IPS-20b (cell line): ENCODE data around the gene SETDB1.

ENCODE experiments used
- H3K27ac ChIP-seq: one replicate; pipeline ENCODE4 v1.5.1; 2013; ENCODE audit warnings: low read length
- H3K27me3 ChIP-seq: 2 replicates; pipeline ENCODE4 v1.6.1; 2013; ENCODE audit warnings: mild to moderate bottlenecking, low read length, inconsistent platforms; ENCODE audit not compliant: insufficient read depth
- H3K36me3 ChIP-seq: 2 replicates; pipeline ENCODE4 v1.6.1; 2013; ENCODE audit warnings: low read depth, mild to moderate bottlenecking, inconsistent platforms, low read length, moderate library complexity; ENCODE audit not compliant: insufficient read depth
- H3K4me1 ChIP-seq: 2 replicates; pipeline ENCODE4 v1.6.1; 2013; ENCODE audit warnings: mild to moderate bottlenecking, control low read depth, inconsistent platforms, low read length, moderate library complexity; ENCODE audit not compliant: insufficient read depth
- H3K4me3 ChIP-seq: 2 replicates; pipeline ENCODE4 v1.5.1; 2013; ENCODE audit warnings: mild to moderate bottlenecking, low read length, inconsistent platforms
- H3K9ac ChIP-seq: 2 replicates; pipeline ENCODE4 v1.6.1; 2013; ENCODE audit warnings: low read depth, mild to moderate bottlenecking, inconsistent platforms, low read length, moderate library complexity
- H3K9me3 ChIP-seq: 2 replicates; pipeline ENCODE4 v1.6.1; 2013; ENCODE audit warnings: mild to moderate bottlenecking, low read depth, low read length, inconsistent platforms; ENCODE audit not compliant: insufficient read depth

SETDB1 gene

DNA sequence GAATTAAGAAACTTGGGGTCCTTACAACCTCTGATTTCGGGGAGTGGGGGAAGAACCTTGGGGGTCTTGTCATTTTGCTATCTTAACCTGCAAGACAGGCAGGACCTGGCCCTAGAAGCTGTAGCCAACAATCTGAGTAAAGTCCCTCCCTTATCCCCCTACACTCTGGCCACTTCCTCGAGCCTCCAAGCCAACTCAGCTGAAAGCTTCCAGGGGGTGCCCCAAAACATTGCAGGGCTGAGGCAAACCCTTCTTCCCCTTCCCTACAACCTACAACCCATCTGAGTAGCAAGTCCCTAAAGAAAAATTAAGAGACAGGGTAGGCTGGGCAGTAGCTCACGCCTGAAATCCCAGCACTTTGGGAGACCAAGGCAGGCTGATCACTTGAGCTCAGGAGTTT is 43.5 kb downstream of the SETDB1 start:
- Histone ChIP-seq H3K9ac (no peak overlapping the region), H3K4me3 (no peak overlapping the region), H3K4me1 (peaks cover 21% of the 10 kb centered on the region), H3K9me3 (no peaks in the 10 kb centered on the region), H3K27ac (no peak overlapping the region), H3K27me3 (no peaks in the 10 kb centered on the region), H3K36me3 (peaks cover 44% of the 10 kb centered on the region)

DNA sequence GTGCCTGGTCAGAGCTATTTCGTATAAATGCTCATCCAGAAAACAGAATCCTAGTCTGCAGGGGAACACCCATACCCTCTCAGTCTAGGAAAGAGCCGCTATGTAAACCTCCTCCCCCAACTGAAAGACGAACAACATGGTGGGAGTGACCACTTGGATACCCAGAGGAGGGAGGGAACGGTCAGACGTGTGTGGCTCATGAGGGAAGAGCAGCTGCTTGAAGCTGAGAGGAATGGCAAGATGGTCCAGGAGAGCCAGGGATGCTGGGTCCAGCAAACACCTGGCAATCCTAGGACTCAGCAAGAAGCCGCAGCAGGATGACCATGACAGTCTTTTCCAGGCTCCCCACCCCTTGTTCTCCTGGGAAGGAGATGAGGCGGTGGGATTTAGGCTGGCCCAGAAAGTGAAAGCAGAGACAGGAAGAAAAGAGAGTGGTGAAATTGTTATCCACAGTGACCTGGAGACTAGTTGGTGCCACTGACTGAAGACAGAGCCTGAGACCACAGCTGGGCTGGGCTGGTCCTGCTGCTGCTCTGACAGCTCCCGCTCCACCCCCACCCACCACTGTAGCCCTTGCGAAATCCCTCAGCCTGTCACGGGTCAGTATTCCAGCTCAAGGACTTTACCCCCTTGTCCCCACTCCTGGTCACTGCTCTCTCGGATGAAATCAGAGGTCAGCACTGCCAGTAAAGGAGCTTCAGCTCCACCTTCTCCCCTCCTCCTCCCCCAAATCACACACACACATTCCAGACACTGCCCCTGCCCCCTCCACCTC is 44.8 kb downstream of the SETDB1 start:
- peak overlapping the region; percentile 72 for H3K27ac ChIP-seq
- no peaks in the 10 kb centered on the region for H3K9me3 ChIP-seq
- peaks cover 23% of the 10 kb centered on the region for H3K4me1 ChIP-seq
- H3K9ac ChIP-seq: peak overlapping the region; percentile 94
- H3K27me3 ChIP-seq: no peaks in the 10 kb centered on the region; the same call in 1 of the 2 replicates
- H3K4me3 ChIP-seq: peak overlapping the region; percentile 97
- H3K36me3 ChIP-seq: peaks cover 30% of the 10 kb centered on the region

DNA sequence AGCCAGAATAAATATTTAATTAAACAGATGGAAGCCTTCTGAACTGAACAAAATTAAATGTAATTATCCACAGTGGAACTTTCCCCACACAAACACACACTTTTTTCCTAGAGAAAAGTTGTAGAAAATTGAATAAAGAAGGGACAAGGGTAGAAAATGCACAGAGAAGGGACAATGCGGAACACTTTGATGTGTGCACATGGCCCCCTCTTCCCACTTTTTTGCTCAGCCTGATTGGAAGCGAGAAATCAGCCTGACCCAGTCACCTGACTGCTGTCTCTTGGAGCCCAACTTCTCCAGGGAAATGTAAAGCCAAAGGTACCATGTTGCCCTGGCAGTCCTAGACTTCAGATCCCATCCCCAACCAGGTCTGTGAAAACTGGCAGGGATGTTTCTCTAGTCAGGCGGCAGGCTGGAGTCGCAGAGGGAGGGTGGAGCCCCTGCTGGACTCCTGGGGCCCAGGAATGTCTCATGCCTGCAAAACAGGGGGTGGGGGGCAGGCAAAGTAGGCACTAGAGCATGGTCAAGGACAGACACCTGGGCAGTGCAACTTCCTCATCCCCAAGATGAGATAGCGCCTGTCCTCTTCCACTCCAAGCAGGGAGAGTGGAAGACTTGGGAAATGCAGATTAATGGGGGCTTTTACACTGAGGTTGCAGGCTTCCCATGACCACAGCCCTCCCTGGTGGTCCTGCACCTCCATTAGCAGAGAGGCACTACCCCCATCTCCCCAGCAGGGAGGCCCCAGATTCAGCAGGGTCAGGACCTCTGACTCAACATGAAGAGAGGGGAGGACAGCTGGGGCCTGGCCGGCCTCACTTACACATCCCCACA is 45.6 kb downstream of the SETDB1 start:
- H3K4me3 ChIP-seq: peak overlapping the region; percentile 97
- peak overlapping the region; percentile 43 for H3K27ac ChIP-seq
- H3K9ac ChIP-seq: peak overlapping the region; percentile 94
- H3K27me3 ChIP-seq: no peaks in the 10 kb centered on the region; the same call in 1 of the 2 replicates
- no peaks in the 10 kb centered on the region for H3K9me3 ChIP-seq
- H3K36me3 ChIP-seq: peaks cover 22% of the 10 kb centered on the region
- peaks cover 30% of the 10 kb centered on the region for H3K4me1 ChIP-seq

DNA sequence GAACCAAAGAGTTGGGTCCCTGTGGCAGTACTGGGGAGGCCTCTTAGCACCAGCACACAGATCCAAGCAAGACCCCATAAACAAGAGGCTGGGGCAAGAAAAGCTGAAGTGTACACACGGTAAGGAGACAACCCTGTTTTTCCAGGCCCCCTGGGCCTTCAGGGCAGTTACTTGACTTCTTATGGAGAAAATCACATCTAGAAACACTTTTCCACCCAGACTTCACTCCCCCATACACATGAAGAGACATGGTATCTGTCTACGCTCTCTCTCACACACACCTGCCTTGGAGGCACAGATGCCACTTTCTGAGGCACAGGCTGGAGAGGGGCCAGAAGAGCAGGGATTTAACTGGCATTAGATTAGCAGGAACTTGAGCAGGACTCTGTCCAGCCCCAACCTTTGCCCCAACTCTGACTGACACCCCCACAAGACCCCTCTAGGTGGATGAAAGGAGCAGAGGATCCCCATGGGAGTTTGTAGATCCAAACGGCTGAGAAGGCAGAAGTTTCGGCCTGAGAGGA is 46.3 kb downstream of the SETDB1 start:
- H3K4me3 ChIP-seq: peak overlapping the region; percentile 97
- H3K9me3 ChIP-seq: no peaks in the 10 kb centered on the region
- no peaks in the 10 kb centered on the region; the same call in 1 of the 2 replicates for H3K27me3 ChIP-seq
- peak overlapping the region; percentile 43 for H3K27ac ChIP-seq
- peaks cover 37% of the 10 kb centered on the region for H3K4me1 ChIP-seq
- H3K36me3 ChIP-seq: peaks cover 16% of the 10 kb centered on the region
- peak overlapping the region; percentile 94; the same call in 1 of the 2 replicates for H3K9ac ChIP-seq

DNA sequence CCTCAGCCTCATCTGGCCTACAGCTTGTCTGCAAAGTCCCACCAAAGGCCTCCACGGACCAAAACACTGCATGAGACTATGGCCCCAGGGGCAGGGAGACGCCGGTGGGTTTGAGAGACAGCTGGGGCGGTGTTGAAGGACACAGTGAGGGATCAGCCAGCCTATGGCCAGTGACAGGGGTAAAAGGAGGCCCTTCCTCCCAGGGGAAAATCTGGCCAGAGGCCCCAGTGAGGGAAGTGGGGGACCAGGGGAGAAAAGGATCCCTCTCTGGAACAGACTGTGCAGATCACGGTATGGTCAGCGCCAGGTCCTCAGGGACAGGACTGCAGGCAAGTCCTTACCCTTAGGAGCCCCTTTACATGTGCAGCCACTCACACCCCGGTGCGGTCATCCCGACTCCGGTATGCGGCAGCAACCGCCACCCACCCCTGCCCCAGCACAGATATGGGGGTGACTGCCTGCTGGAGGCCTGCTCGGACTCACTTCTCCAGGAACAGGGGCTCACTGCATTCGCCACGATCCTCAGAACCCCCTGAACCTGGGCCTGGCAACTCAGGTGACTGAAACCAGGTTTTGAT is 47.2 kb downstream of the SETDB1 start:
- Histone ChIP-seq H3K9ac (peak overlapping the region; percentile 94), H3K27ac (no peak overlapping the region), H3K4me3 (peak overlapping the region; percentile 97), H3K27me3 (no peaks in the 10 kb centered on the region; the same call in 1 of the 2 replicates), H3K36me3 (peaks cover 7% of the 10 kb centered on the region), H3K4me1 (peaks cover 39% of the 10 kb centered on the region), H3K9me3 (no peaks in the 10 kb centered on the region)

DNA sequence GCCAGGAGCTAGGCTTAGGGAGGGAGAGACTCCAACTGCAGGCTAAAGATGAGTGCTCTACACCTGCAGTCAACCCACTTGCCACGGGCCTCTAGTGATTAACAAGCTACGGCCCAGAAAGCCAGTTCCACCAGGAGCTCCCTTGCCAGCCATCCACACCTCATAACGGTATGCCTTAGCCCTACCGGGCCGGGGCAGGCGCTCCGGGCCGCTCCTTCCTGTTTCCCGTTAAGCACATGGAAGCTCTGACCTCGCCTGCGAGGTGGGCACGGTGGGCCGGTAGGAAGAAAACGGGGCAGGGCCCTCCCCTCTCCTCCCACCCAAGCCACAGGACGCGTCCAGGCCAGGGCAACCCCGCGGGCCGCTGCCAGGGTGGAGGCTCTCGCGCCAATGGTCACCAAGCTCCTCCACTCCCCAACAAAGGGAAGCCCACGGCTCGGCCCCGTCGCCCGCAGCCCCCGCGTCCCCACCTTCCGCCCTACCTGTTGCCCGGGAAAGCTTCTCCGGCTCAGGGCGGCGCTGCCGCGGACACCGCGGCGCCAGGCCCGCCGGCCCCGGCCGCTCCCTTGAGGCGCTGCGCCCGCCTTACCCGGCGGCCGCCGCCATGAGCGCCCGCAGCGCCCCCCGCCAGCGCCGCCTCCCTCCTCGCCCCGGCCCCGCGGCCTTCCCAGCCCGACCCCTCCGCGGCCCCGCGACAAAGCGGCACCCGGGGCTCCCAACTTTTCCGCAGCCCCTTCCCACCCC is 47.8 kb downstream of the SETDB1 start:
- H3K4me3 ChIP-seq: peak overlapping the region; percentile 97
- peaks cover under 1% of the 10 kb centered on the region; the same call in 1 of the 2 replicates for H3K36me3 ChIP-seq
- H3K27ac ChIP-seq: no peak overlapping the region
- no peaks in the 10 kb centered on the region for H3K9me3 ChIP-seq
- peak overlapping the region; percentile 94 for H3K9ac ChIP-seq
- H3K27me3 ChIP-seq: no peaks in the 10 kb centered on the region; the same call in 1 of the 2 replicates
- peaks cover 41% of the 10 kb centered on the region for H3K4me1 ChIP-seq

DNA sequence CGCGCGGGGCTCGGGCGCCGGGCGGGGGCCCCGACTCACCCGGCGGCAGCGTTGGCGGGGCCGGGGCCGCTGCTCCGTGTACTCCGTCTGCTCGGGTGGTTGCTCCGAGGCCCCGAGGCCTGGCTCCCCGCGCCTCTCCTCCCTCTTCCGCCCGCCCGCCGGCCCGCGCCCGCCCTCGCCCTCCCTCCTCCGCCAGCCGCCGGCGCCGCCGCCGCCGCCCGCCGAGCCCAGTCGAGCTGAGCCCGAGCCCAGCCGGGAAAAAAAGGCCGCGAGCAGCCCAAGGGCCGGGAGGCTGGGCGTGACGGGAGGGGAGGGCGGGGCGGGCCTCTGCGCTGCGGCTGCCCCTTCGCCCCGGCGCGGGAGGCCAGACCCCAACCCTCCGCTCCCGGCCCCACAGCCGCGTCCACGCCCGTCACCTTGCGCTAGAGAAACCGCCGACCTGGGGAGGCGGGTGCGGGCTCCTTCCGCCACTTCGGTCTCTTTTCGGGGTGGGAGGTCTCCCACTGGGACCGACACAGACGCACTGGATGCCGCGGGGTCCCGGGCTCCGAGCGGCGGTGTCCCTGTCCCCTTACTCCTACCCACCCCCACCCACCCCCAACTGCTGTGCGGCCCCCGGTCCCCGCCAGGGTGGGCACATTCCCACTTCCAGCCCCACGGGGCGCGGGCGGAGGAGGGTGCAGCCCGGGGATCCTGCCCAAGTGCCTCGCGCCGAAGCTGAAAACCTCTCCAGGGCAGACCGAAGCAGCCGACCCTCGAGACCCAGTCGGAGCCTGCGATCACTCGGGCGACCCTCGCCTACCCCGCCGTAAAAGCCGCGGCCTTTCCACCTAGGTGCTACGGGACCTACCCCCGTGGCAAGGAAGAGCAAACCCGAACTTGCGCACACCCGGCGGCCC is 48.7 kb downstream of the SETDB1 start, which contains the start of gene CERS2:
CERS2 (minus strand) TSS at position 256 of the 899 bp plus-strand sequence. CDS start 5,745 bp downstream, outside the sequence.
- H3K4me1 ChIP-seq: peaks cover 46% of the 10 kb centered on the region
- no peaks in the 10 kb centered on the region; the same call in 1 of the 2 replicates for H3K27me3 ChIP-seq
- peak within 1 kb of the TSS; percentile 94 for H3K9ac ChIP-seq
- peak within 1 kb of the TSS; percentile 97 for H3K4me3 ChIP-seq
- H3K9me3 ChIP-seq: no peaks in the 10 kb centered on the region
- no peaks in the 10 kb centered on the region for H3K36me3 ChIP-seq
- H3K27ac ChIP-seq: no peak within 1 kb of the TSS

DNA sequence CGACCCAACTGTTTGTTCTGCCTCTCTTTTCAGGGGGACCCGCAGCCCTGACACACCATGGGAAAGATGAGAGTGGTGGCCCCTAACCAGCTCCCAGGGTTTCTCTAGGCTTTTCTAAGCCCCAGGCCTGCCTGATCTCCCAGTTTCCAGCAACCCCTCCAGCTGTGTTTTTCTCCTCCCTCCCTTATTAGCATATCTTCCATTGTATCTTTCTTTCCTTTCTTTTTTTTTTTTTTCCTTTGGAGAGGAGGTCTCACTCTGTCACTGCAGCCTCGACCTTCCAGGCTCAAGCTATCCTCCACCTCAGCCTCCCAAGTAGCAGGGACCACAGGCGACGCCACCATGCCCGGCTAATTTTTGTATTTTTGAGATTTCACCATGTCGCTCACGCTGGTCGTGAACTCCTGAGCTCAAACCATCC is 50.2 kb downstream of the SETDB1 start:
- peak overlapping the region; percentile 40; the same call in 1 of the 2 replicates for H3K4me3 ChIP-seq
- H3K9ac ChIP-seq: peak overlapping the region; percentile 42; the same call in 1 of the 2 replicates
- no peaks in the 10 kb centered on the region for H3K36me3 ChIP-seq
- no peaks in the 10 kb centered on the region for H3K9me3 ChIP-seq
- no peaks in the 10 kb centered on the region; the same call in 1 of the 2 replicates for H3K27me3 ChIP-seq
- peaks cover 44% of the 10 kb centered on the region for H3K4me1 ChIP-seq
- no peak overlapping the region for H3K27ac ChIP-seq

DNA sequence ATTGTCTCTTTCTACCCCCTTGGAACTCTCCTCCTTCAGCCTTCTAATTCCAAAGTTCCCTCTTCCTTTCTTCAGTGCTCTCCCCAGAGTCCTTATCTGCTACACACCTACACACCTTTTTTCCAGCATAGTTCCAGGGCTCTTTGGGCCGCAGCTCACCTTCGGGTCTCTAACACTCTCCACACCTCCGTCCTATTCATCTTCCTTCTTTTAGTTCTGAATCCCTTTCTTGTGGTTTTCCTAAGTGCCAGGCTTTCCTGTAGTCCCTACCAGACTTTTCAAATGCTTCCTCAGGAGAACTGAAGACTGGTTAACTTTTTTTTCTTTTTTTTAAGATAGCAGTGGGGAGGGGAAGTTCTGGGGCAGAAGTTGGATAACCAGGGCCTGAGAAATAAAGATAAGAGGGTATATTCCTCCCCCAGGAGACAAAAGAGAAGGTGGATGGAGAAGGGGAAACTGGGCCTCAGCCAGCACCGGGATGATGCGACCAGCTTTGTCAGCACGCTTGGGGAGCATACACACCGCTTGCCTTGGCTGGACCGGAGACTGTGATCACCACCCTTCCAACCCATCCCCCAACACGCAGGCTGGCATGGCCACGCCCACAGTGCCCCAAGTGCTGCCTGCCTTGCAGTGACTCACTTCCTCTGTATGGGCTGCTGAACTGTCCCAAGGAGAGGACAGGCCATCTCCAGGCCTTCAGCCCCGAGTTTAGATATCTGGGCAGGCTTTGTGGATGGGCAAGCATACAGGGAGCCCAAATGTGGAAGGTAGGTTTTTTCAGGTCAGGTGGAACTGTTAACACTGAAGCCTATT is 50.9 kb downstream of the SETDB1 start:
- no peaks in the 10 kb centered on the region for H3K9me3 ChIP-seq
- peak overlapping the region; percentile 25 for H3K27ac ChIP-seq
- no peaks in the 10 kb centered on the region for H3K36me3 ChIP-seq
- peaks cover 46% of the 10 kb centered on the region for H3K4me1 ChIP-seq
- H3K27me3 ChIP-seq: no peaks in the 10 kb centered on the region; the same call in 1 of the 2 replicates
- H3K4me3 ChIP-seq: peak overlapping the region; percentile 7; the same call in 1 of the 2 replicates
- peak overlapping the region; percentile 42; the same call in 1 of the 2 replicates for H3K9ac ChIP-seq
